Measurements from ENCODE around the gene HDAC9.

Gene HDAC9

DNA sequence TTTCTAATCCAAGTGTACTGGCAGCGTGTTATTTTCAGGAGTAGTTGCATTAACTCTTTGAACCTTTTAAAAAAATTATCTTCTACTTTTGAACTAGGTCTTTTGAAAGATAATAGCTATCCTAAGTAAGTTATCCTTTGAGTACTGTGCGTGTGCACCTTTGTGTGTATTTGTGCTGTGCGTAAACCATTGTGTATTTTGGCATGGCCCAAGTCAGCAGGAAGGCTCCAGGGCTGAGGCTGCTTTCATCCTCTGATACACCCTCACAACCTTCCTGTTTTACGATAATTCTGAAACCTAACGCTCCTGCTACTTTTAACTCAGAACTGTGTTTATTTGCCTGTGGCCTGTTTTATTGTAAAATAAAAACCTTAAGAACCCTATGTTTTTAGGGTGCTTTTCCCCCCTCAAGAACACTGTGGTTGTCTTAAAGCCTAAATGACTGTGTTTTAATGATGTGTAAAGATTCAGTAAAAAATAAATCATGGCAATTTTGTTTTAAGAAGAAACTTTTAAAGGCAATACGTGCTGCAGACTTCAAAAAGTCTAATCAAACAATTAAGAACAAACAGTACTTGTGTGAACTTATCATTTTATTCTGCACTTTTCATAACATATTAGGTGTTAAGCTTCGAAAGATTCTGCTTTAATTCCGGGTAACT is 57.5 kb downstream of the HDAC9 start:
- no peak overlapping the region for H3K18ac ChIP-seq (ENCODE audit: low read length)
- no peak for DNase-seq

DNA sequence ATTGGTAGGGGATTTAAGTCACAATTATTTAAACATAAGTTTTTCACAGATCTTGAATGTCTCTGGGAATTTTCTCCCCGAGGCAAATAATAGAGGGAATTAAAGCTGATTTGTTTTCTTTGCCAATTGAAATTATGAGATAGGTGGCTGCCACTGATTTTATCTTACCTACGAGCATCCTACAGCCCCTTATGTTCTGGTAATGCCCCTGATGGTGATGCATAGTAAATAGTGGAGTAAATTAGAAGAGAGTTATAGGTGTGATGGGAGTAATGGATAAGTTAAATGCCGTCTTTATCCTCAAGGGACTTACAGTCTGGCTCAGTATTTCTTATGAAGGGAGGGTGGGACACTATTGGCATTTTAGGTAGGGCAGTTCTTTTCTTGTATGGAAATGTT is 58.1 kb downstream of the HDAC9 start:
- Histone ChIP-seq H3K27me3 (ENCODE audit: insufficient read depth, low read length, poor library complexity) (no peaks in the 10 kb centered on the region), H3K56ac (ENCODE audit: low read length) (no peak overlapping the region), H3K4me1 (ENCODE audit: control insufficient read depth, low read depth, low read length) (no peaks in the 10 kb centered on the region), H2BK15ac (replicated peaks; ENCODE audit: low read depth) (no peak overlapping the region), H3K23ac (ENCODE audit: low read length) (no peak overlapping the region), H3K79me1 (ENCODE audit: low read length) (no peaks in the 10 kb centered on the region), H2AK5ac (ENCODE audit: low read length) (no peak overlapping the region), H3K4me2 (ENCODE audit: low read length) (no peak overlapping the region), H3K4ac (ENCODE audit: low read depth, low read length) (no peak overlapping the region), H2BK120ac (ENCODE audit: low read depth, low read length) (no peak overlapping the region), H3K9ac (ENCODE audit: low read length) (no peak overlapping the region), H3K27ac (ENCODE audit: low read depth, low read length) (no peak overlapping the region), H3K36me3 (ENCODE audit: control insufficient read depth, insufficient read depth, low read length) (no peaks in the 10 kb centered on the region), H4K5ac (ENCODE audit: low read length) (no peak overlapping the region), H3K4me3 (ENCODE audit: low read length) (no peak overlapping the region), H4K8ac (ENCODE audit: low read depth, low read length) (no peak overlapping the region), H3K18ac (ENCODE audit: low read length) (no peak overlapping the region), H3K79me2 (ENCODE audit: control insufficient read depth, insufficient read depth, low read length) (no peaks in the 10 kb centered on the region), H2BK5ac (ENCODE audit: low read length) (no peak overlapping the region)
- no CpG with 5 or more reads among the region's 3 CpGs for WGBS (ENCODE audit: extremely low coverage, insufficient coverage, low lambda C conversion rate)
- DNase-seq, result no peak

More for the DNA sequence above, 57.5 kb downstream of the HDAC9 start:
- no peak overlapping the region for H3K56ac ChIP-seq (ENCODE audit: low read length)
- H3K4me2 ChIP-seq (ENCODE audit: low read length), result no peak overlapping the region
- H3K27me3 ChIP-seq (ENCODE audit: insufficient read depth, low read length, poor library complexity), result no peaks in the 10 kb centered on the region
- no peak overlapping the region for H3K27ac ChIP-seq (ENCODE audit: low read depth, low read length)
- H3K36me3 ChIP-seq (ENCODE audit: control insufficient read depth, insufficient read depth, low read length), result no peaks in the 10 kb centered on the region
- H2BK120ac ChIP-seq (ENCODE audit: low read depth, low read length), result no peak overlapping the region
- no peak overlapping the region for H2BK5ac ChIP-seq (ENCODE audit: low read length)
- no peak overlapping the region for H3K4ac ChIP-seq (ENCODE audit: low read depth, low read length)
- no peak overlapping the region for H2BK15ac ChIP-seq (replicated peaks; ENCODE audit: low read depth)
- no peak overlapping the region for H3K4me3 ChIP-seq (ENCODE audit: low read length)
- H4K5ac ChIP-seq (ENCODE audit: low read length), result no peak overlapping the region
- no peaks in the 10 kb centered on the region for H3K4me1 ChIP-seq (ENCODE audit: control insufficient read depth, low read depth, low read length)
- H3K79me1 ChIP-seq (ENCODE audit: low read length), result no peaks in the 10 kb centered on the region
- no peak overlapping the region for H4K8ac ChIP-seq (ENCODE audit: low read depth, low read length)
- H3K9ac ChIP-seq (ENCODE audit: low read length), result no peak overlapping the region
- no peak overlapping the region for H3K23ac ChIP-seq (ENCODE audit: low read length)
- no CpG with 5 or more reads among the region's 8 CpGs for WGBS (ENCODE audit: extremely low coverage, insufficient coverage, low lambda C conversion rate)
- no peaks in the 10 kb centered on the region for H3K79me2 ChIP-seq (ENCODE audit: control insufficient read depth, insufficient read depth, low read length)
- H2AK5ac ChIP-seq (ENCODE audit: low read length), result no peak overlapping the region

DNA sequence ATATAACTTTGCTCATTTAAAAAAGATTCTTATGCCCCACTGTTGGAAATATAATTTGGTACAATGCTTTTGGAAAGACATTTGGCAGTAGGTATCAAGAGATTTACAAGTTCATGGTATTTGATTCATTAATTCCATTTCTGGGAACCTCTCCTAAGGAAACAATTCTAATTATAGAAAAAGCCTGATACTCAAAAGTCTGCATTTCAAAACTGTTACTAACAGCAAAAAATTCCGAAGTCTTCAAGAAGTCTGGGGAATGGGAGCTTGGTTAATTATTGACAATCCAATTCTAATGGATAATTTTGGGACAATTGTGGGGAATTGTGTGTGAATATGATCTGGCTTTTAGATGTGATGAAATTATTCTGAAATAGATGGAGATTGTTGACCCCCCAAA is 59.6 kb downstream of the HDAC9 start:
- WGBS (ENCODE audit: extremely low coverage, insufficient coverage, low lambda C conversion rate), result no CpG with 5 or more reads among the region's 1 CpG
- no peak overlapping the region for H3K56ac ChIP-seq (ENCODE audit: low read length)

DNA sequence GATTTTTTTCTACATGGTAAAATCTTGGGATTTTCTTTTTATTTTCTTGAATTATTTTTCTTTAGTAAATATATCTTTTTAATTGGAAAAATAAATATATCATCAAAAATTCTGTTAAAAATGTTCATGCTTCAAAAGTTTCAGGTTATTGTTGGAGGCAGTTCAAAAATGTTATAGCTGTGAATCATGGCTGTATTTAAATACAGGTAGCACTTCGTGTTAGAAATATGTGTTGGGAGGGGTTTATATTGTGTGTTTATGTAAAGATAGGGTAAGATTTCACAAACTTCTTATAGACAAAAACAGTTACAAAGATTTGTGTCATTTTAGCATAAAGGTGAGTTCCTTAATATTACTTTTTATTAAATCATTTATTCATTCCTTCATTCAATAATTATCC is 60.4 kb downstream of the HDAC9 start:
- Histone ChIP-seq H2AK5ac (ENCODE audit: low read length) (no peak overlapping the region), H3K23ac (ENCODE audit: low read length) (no peak overlapping the region), H4K8ac (ENCODE audit: low read depth, low read length) (no peak overlapping the region), H2BK15ac (replicated peaks; ENCODE audit: low read depth) (no peak overlapping the region), H2BK120ac (ENCODE audit: low read depth, low read length) (no peak overlapping the region), H3K4ac (ENCODE audit: low read depth, low read length) (no peak overlapping the region), H2BK5ac (ENCODE audit: low read length) (no peak overlapping the region), H3K79me2 (ENCODE audit: control insufficient read depth, insufficient read depth, low read length) (no peaks in the 10 kb centered on the region), H3K56ac (ENCODE audit: low read length) (no peak overlapping the region), H3K36me3 (ENCODE audit: control insufficient read depth, insufficient read depth, low read length) (no peaks in the 10 kb centered on the region), H4K5ac (ENCODE audit: low read length) (no peak overlapping the region), H3K9ac (ENCODE audit: low read length) (no peak overlapping the region), H3K4me3 (ENCODE audit: low read length) (no peak overlapping the region), H3K79me1 (ENCODE audit: low read length) (no peaks in the 10 kb centered on the region), H3K18ac (ENCODE audit: low read length) (no peak overlapping the region), H3K27me3 (ENCODE audit: insufficient read depth, low read length, poor library complexity) (no peaks in the 10 kb centered on the region), H3K4me1 (ENCODE audit: control insufficient read depth, low read depth, low read length) (no peaks in the 10 kb centered on the region), H3K4me2 (ENCODE audit: low read length) (no peak overlapping the region), H3K27ac (ENCODE audit: low read depth, low read length) (no peak overlapping the region)
- WGBS (ENCODE audit: extremely low coverage, insufficient coverage, low lambda C conversion rate), result 100% methylated on average over 1 of the region's 1 CpG
- no peak for DNase-seq

More for the DNA sequence above, 59.6 kb downstream of the HDAC9 start:
- Histone ChIP-seq H3K4me2 (ENCODE audit: low read length) (no peak overlapping the region), H3K79me1 (ENCODE audit: low read length) (no peaks in the 10 kb centered on the region), H3K27ac (ENCODE audit: low read depth, low read length) (no peak overlapping the region), H4K8ac (ENCODE audit: low read depth, low read length) (no peak overlapping the region), H2BK5ac (ENCODE audit: low read length) (no peak overlapping the region), H2BK120ac (ENCODE audit: low read depth, low read length) (no peak overlapping the region), H2AK5ac (ENCODE audit: low read length) (no peak overlapping the region), H3K23ac (ENCODE audit: low read length) (no peak overlapping the region), H3K79me2 (ENCODE audit: control insufficient read depth, insufficient read depth, low read length) (no peaks in the 10 kb centered on the region), H3K18ac (ENCODE audit: low read length) (no peak overlapping the region), H3K4me3 (ENCODE audit: low read length) (no peak overlapping the region), H3K9ac (ENCODE audit: low read length) (no peak overlapping the region), H3K4ac (ENCODE audit: low read depth, low read length) (no peak overlapping the region), H3K27me3 (ENCODE audit: insufficient read depth, low read length, poor library complexity) (no peaks in the 10 kb centered on the region), H3K4me1 (ENCODE audit: control insufficient read depth, low read depth, low read length) (no peaks in the 10 kb centered on the region), H3K36me3 (ENCODE audit: control insufficient read depth, insufficient read depth, low read length) (no peaks in the 10 kb centered on the region), H2BK15ac (replicated peaks; ENCODE audit: low read depth) (no peak overlapping the region), H4K5ac (ENCODE audit: low read length) (no peak overlapping the region)
- no peak for DNase-seq

DNA sequence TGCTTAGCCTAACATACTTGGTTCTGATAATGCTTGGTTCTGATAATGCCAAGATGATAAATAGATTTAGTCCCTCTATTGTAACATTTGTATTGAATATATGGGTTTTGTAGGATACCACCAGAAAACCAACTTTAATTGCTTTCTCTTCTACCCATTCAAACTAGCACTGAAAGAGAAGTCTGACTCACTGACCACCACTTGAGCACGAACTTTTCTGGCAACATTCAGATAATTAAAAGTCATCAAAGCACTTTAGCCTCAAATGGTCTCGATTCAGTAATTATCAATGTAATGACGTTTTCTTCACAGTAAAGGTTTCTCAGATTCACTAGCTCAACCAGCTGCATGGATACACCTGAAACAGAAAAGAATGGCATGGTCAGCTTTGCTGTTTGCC is 63.0 kb downstream of the HDAC9 start:
- H3K4me1 ChIP-seq (ENCODE audit: control insufficient read depth, low read depth, low read length), result no peaks in the 10 kb centered on the region
- DNase-seq, result no peak
- no peak overlapping the region for H3K56ac ChIP-seq (ENCODE audit: low read length)
- no peak overlapping the region for H2BK5ac ChIP-seq (ENCODE audit: low read length)
- no peak overlapping the region for H3K27ac ChIP-seq (ENCODE audit: low read depth, low read length)
- H2AK5ac ChIP-seq (ENCODE audit: low read length), result no peak overlapping the region
- no peaks in the 10 kb centered on the region for H3K79me2 ChIP-seq (ENCODE audit: control insufficient read depth, insufficient read depth, low read length)
- no peak overlapping the region for H3K4me2 ChIP-seq (ENCODE audit: low read length)
- H3K4me3 ChIP-seq (ENCODE audit: low read length), result no peak overlapping the region
- H3K23ac ChIP-seq (ENCODE audit: low read length), result no peak overlapping the region
- no peak overlapping the region for H4K5ac ChIP-seq (ENCODE audit: low read length)
- no peak overlapping the region for H2BK15ac ChIP-seq (replicated peaks; ENCODE audit: low read depth)
- H3K4ac ChIP-seq (ENCODE audit: low read depth, low read length), result no peak overlapping the region
- H3K18ac ChIP-seq (ENCODE audit: low read length), result no peak overlapping the region
- no peak overlapping the region for H4K8ac ChIP-seq (ENCODE audit: low read depth, low read length)
- no peaks in the 10 kb centered on the region for H3K79me1 ChIP-seq (ENCODE audit: low read length)
- no peak overlapping the region for H2BK120ac ChIP-seq (ENCODE audit: low read depth, low read length)
- WGBS (ENCODE audit: extremely low coverage, insufficient coverage, low lambda C conversion rate), result no CpG with 5 or more reads among the region's 3 CpGs
- H3K27me3 ChIP-seq (ENCODE audit: insufficient read depth, low read length, poor library complexity), result no peaks in the 10 kb centered on the region
- H3K36me3 ChIP-seq (ENCODE audit: control insufficient read depth, insufficient read depth, low read length), result no peaks in the 10 kb centered on the region
- H3K9ac ChIP-seq (ENCODE audit: low read length), result no peak overlapping the region

DNA sequence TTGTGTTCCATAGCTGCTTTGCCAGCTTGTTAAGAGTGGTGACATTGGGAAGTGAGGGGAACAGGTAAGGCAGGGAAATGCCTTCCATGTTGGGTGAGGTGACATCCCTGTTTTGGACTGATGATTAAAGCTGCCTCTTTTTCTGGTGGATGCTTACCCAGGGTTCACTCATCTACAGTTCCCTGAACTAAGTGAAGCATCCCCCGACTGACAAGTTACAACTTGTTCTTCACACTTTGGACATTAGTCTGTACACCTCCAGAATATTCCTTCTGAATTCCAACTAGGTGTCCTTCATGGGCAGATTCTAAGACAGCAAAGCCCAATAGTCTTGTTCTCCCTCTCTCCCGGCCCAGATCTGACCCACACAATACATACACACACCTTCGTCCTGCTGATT is 63.4 kb downstream of the HDAC9 start:
- Histone ChIP-seq H3K56ac (ENCODE audit: low read length) (no peak overlapping the region), H3K18ac (ENCODE audit: low read length) (no peak overlapping the region), H3K36me3 (ENCODE audit: control insufficient read depth, insufficient read depth, low read length) (no peaks in the 10 kb centered on the region), H2BK5ac (ENCODE audit: low read length) (no peak overlapping the region), H4K8ac (ENCODE audit: low read depth, low read length) (no peak overlapping the region), H3K79me2 (ENCODE audit: control insufficient read depth, insufficient read depth, low read length) (no peaks in the 10 kb centered on the region), H3K4me3 (ENCODE audit: low read length) (no peak overlapping the region), H2BK120ac (ENCODE audit: low read depth, low read length) (no peak overlapping the region), H4K5ac (ENCODE audit: low read length) (no peak overlapping the region), H3K79me1 (ENCODE audit: low read length) (no peaks in the 10 kb centered on the region), H2BK15ac (replicated peaks; ENCODE audit: low read depth) (no peak overlapping the region), H3K9ac (ENCODE audit: low read length) (no peak overlapping the region), H3K4ac (ENCODE audit: low read depth, low read length) (no peak overlapping the region), H3K4me2 (ENCODE audit: low read length) (no peak overlapping the region), H2AK5ac (ENCODE audit: low read length) (no peak overlapping the region), H3K27me3 (ENCODE audit: insufficient read depth, low read length, poor library complexity) (no peaks in the 10 kb centered on the region), H3K4me1 (ENCODE audit: control insufficient read depth, low read depth, low read length) (no peaks in the 10 kb centered on the region), H3K23ac (ENCODE audit: low read length) (no peak overlapping the region), H3K27ac (ENCODE audit: low read depth, low read length) (no peak overlapping the region)
- WGBS (ENCODE audit: extremely low coverage, insufficient coverage, low lambda C conversion rate), result no CpG with 5 or more reads among the region's 3 CpGs
- no peak for DNase-seq

Data from mesendoderm (in vitro differentiated cells).